HEK293 (cell line): ENCODE measurements around the gene NFE2L1.

Experiments used
- BCL6B ChIP-seq: fragments of 450-650 bp; formaldehyde crosslinking; IDR thresholded peaks from 2 replicates; pipeline ENCODE4 v1.5.1; 2017; ENCODE audit warnings: missing biosample characterization, missing genetic modification characterization
- GLIS1 ChIP-seq: fragments of 450-650 bp; formaldehyde crosslinking; IDR thresholded peaks from 2 replicates; pipeline ENCODE4 v1.5.1; 2016; ENCODE audit warnings: missing biosample characterization, missing genetic modification characterization
- KLF7 ChIP-seq: fragments of 450-650 bp; formaldehyde crosslinking; IDR thresholded peaks from 2 replicates; pipeline ENCODE4 v1.5.1; 2016; ENCODE audit warnings: missing biosample characterization, missing genetic modification characterization, borderline replicate concordance
- KLF8 ChIP-seq: fragments of 450-650 bp; formaldehyde crosslinking; IDR thresholded peaks from 2 replicates; pipeline ENCODE4 v1.5.1; 2016; ENCODE audit warnings: missing biosample characterization, missing genetic modification characterization
- MZF1 ChIP-seq: fragments of 450-650 bp; formaldehyde crosslinking; IDR thresholded peaks from 2 replicates; pipeline ENCODE4 v1.5.1; 2017; ENCODE audit warnings: missing biosample characterization, missing genetic modification characterization, borderline replicate concordance
- PATZ1 ChIP-seq: fragments of 450-650 bp; formaldehyde crosslinking; IDR thresholded peaks from 2 replicates; pipeline ENCODE4 v1.5.1; 2016; ENCODE audit warnings: missing biosample characterization, missing genetic modification characterization
- RBAK ChIP-seq: fragments of 450-650 bp; formaldehyde crosslinking; IDR thresholded peaks from 2 replicates; pipeline ENCODE4 v1.5.1; 2016; ENCODE audit warnings: missing biosample characterization, missing genetic modification characterization
- SP7 ChIP-seq: fragments of 450-650 bp; formaldehyde crosslinking; IDR thresholded peaks from 2 replicates; pipeline ENCODE4 v1.5.1; 2016; ENCODE audit warnings: missing biosample characterization, missing genetic modification characterization
- YY2 ChIP-seq: fragments of 450-650 bp; formaldehyde crosslinking; IDR thresholded peaks from 2 replicates; pipeline ENCODE4 v1.5.1; 2016; ENCODE audit warnings: missing biosample characterization, missing genetic modification characterization
- ZBTB17 ChIP-seq: fragments of 450-650 bp; formaldehyde crosslinking; IDR thresholded peaks from 2 replicates; pipeline ENCODE4 v1.5.1; 2016; ENCODE audit warnings: missing biosample characterization, missing genetic modification characterization
- ZNF140 ChIP-seq: fragments of 450-650 bp; formaldehyde crosslinking; IDR thresholded peaks from 2 replicates; pipeline ENCODE4 v1.5.1; 2016; ENCODE audit warnings: missing biosample characterization, missing genetic modification characterization
- ZNF202 ChIP-seq: fragments of 450-650 bp; formaldehyde crosslinking; IDR thresholded peaks from 2 replicates; pipeline ENCODE4 v1.5.1; 2016; ENCODE audit warnings: missing biosample characterization, missing genetic modification characterization, borderline replicate concordance
- ZNF362 ChIP-seq: fragments of 450-650 bp; formaldehyde crosslinking; IDR thresholded peaks from 2 replicates; pipeline ENCODE4 v1.5.1; 2016; ENCODE audit warnings: missing biosample characterization, missing genetic modification characterization
- ZNF394 ChIP-seq: fragments of 450-650 bp; formaldehyde crosslinking; IDR thresholded peaks from 2 replicates; pipeline ENCODE4 v1.5.1; 2016; ENCODE audit warnings: missing biosample characterization, missing genetic modification characterization, mild to moderate bottlenecking, moderate library complexity, borderline replicate concordance
- ZNF404 ChIP-seq: fragments of 450-650 bp; formaldehyde crosslinking; IDR thresholded peaks from 2 replicates; pipeline ENCODE4 v1.5.1; 2017; ENCODE audit warnings: missing biosample characterization, missing genetic modification characterization
- ZNF473 ChIP-seq: fragments of 450-650 bp; formaldehyde crosslinking; IDR thresholded peaks from 2 replicates; pipeline ENCODE4 v1.5.1; 2017; ENCODE audit warnings: missing biosample characterization, missing genetic modification characterization
- ZNF529 ChIP-seq: fragments of 450-650 bp; formaldehyde crosslinking; IDR thresholded peaks from 2 replicates; pipeline ENCODE4 v1.5.1; 2017; ENCODE audit warnings: missing genetic modification characterization, missing biosample characterization; ENCODE audit not compliant: insufficient replicate concordance
- ZNF561 ChIP-seq: fragments of 450-650 bp; IDR thresholded peaks from 2 replicates; pipeline ENCODE4 v1.5.1; 2018; ENCODE audit warnings: missing biosample characterization, missing genetic modification characterization, borderline replicate concordance
- ZNF596 ChIP-seq: fragments of 450-650 bp; IDR thresholded peaks from 2 replicates; pipeline ENCODE4 v1.5.0; 2018; ENCODE audit warnings: missing biosample characterization, mild to moderate bottlenecking, missing genetic modification characterization, moderate library complexity
- ZNF600 ChIP-seq: fragments of 450-650 bp; formaldehyde crosslinking; IDR thresholded peaks from 2 replicates; pipeline ENCODE4 v1.5.1; 2016; ENCODE audit warnings: missing biosample characterization, missing genetic modification characterization
- ZNF791 ChIP-seq: fragments of 450-650 bp; formaldehyde crosslinking; IDR thresholded peaks from 2 replicates; pipeline ENCODE4 v1.5.1; 2016; ENCODE audit warnings: missing biosample characterization, missing genetic modification characterization
- ZNF830 ChIP-seq: fragments of 450-650 bp; IDR thresholded peaks from 2 replicates; pipeline ENCODE4 v1.5.0; 2018; ENCODE audit warnings: missing biosample characterization, missing genetic modification characterization, low read depth, mild to moderate bottlenecking, moderate library complexity
- ZSCAN4 ChIP-seq: fragments of 450-650 bp; formaldehyde crosslinking; IDR thresholded peaks from 2 replicates; pipeline ENCODE4 v1.5.1; 2017; ENCODE audit warnings: missing biosample characterization, missing genetic modification characterization
- ZXDB ChIP-seq: fragments of 450-650 bp; formaldehyde crosslinking; IDR thresholded peaks from 2 replicates; pipeline ENCODE4 v1.5.1; 2016; ENCODE audit warnings: missing biosample characterization, missing genetic modification characterization
- TF ChIP-seq, protein P1 (sequence below): fragments of 450-650 bp; formaldehyde crosslinking; IDR thresholded peaks from 2 replicates; pipeline ENCODE4 v1.5.1; 2016; ENCODE audit warnings: missing biosample characterization, missing genetic modification characterization
- TF ChIP-seq, protein P2 (sequence below): fragments of 450-650 bp; formaldehyde crosslinking; IDR thresholded peaks from 2 replicates; pipeline ENCODE4 v1.5.1; 2017; ENCODE audit warnings: missing biosample characterization, missing genetic modification characterization
- TF ChIP-seq, protein P3 (sequence below): fragments of 450-650 bp; formaldehyde crosslinking; IDR thresholded peaks from 2 replicates; pipeline ENCODE4 v1.5.1; 2016; ENCODE audit warnings: missing biosample characterization, missing genetic modification characterization
- TF ChIP-seq, protein P4 (sequence below): fragments of 450-650 bp; formaldehyde crosslinking; optimal IDR thresholded peaks from 2 replicates; pipeline ENCODE3; 2016; ENCODE audit warnings: missing biosample characterization, mild to moderate bottlenecking, missing genetic modification characterization

Gene NFE2L1

DNA sequence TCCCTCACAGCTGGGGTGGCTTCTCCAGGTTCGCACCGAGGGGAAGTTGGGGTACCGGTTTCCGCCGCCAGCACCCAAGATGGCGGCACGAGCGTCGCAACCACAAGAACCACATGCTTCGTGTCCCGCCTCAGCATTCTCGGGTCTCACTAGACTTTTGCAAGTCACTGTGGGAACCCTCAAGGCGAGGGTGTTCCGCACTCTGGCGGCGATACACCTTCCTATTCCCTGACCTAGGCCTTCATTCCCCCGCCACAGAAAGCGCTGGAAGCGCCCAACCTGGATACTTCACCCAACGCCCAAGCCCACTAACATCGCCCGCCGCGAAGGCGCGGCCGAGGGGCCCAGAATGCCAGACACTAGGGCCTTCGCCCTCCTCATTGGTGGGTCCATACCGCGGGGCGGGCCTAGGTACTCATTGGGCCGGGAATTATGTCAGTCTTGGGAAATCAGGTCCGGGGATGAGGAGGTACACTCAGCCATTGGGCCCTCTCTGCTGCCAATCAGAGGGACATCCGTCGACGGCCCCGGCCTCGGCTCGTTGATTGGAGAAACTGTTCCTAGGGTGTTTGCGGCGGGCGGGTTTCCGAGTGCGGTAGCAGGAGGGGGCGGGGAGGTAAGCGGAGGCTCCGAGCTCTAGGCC lies at the start of gene NFE2L1 (continued):
- TF ChIP-seq KLF7 (tag by site-specific recombination) = peak; percentile 92; the same call in 1 of the 2 replicates
- TF ChIP-seq ZNF791 (tag by site-specific recombination) = no peak
- no peak for TF ChIP-seq ZNF404 (tag by site-specific recombination)
- no peak for TF ChIP-seq ZNF473
- peak; percentile 92 for TF ChIP-seq YY2 (tag by site-specific recombination)
- peak; percentile 91 for TF ChIP-seq KLF8 (tag by site-specific recombination)
- peak; percentile 83 for TF ChIP-seq ZNF600 (tag by site-specific recombination)
- no peak for TF ChIP-seq ZNF596
- TF ChIP-seq, protein P1, sequence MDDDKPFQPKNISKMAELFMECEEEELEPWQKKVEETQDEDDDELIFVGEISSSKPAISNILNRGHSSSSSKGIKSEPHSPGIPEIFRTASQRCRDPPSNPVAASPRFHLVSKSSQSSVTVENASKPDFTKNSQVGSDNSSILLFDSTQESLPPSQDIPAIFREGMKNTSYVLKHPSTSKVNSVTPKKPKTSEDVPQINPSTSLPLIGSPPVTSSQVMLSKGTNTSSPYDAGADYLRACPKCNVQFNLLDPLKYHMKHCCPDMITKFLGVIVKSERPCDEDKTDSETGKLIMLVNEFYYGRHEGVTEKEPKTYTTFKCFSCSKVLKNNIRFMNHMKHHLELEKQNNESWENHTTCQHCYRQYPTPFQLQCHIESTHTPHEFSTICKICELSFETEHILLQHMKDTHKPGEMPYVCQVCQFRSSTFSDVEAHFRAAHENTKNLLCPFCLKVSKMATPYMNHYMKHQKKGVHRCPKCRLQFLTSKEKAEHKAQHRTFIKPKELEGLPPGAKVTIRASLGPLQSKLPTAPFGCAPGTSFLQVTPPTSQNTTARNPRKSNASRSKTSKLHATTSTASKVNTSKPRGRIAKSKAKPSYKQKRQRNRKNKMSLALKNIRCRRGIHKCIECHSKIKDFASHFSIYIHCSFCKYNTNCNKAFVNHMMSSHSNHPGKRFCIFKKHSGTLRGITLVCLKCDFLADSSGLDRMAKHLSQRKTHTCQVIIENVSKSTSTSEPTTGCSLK (tag by site-specific recombination) = no peak
- TF ChIP-seq PATZ1 (tag by site-specific recombination) = peak; percentile 54
- peak; percentile 94 for TF ChIP-seq ZNF561
- TF ChIP-seq GLIS1 = peak; percentile 2; the same call in 1 of the 2 replicates
- 0 out of 2 replicates have a peak, but pooled peaks have one; percentile 34 for TF ChIP-seq ZSCAN4
- TF ChIP-seq, protein P2, sequence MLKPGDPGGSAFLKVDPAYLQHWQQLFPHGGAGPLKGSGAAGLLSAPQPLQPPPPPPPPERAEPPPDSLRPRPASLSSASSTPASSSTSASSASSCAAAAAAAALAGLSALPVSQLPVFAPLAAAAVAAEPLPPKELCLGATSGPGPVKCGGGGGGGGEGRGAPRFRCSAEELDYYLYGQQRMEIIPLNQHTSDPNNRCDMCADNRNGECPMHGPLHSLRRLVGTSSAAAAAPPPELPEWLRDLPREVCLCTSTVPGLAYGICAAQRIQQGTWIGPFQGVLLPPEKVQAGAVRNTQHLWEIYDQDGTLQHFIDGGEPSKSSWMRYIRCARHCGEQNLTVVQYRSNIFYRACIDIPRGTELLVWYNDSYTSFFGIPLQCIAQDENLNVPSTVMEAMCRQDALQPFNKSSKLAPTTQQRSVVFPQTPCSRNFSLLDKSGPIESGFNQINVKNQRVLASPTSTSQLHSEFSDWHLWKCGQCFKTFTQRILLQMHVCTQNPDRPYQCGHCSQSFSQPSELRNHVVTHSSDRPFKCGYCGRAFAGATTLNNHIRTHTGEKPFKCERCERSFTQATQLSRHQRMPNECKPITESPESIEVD = no peak
- no peak for TF ChIP-seq MZF1 (tag by site-specific recombination)
- TF ChIP-seq BCL6B (tag by site-specific recombination) = no peak
- peak; percentile 91 for TF ChIP-seq ZXDB (tag by site-specific recombination)
- TF ChIP-seq, protein P3, sequence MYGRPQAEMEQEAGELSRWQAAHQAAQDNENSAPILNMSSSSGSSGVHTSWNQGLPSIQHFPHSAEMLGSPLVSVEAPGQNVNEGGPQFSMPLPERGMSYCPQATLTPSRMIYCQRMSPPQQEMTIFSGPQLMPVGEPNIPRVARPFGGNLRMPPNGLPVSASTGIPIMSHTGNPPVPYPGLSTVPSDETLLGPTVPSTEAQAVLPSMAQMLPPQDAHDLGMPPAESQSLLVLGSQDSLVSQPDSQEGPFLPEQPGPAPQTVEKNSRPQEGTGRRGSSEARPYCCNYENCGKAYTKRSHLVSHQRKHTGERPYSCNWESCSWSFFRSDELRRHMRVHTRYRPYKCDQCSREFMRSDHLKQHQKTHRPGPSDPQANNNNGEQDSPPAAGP (tag by site-specific recombination) = peak; percentile 86; the same call in 1 of the 2 replicates
- TF ChIP-seq SP7 (tag by site-specific recombination) = peak; percentile 5
- TF ChIP-seq, protein P4, sequence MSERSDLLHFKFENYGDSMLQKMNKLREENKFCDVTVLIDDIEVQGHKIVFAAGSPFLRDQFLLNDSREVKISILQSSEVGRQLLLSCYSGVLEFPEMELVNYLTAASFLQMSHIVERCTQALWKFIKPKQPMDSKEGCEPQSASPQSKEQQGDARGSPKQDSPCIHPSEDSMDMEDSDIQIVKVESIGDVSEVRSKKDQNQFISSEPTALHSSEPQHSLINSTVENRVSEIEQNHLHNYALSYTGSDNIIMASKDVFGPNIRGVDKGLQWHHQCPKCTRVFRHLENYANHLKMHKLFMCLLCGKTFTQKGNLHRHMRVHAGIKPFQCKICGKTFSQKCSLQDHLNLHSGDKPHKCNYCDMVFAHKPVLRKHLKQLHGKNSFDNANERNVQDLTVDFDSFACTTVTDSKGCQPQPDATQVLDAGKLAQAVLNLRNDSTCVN (tag by site-specific recombination) = no peak
- TF ChIP-seq ZBTB17 (tag by site-specific recombination) = peak; percentile 88
- TF ChIP-seq ZNF362 (tag by site-specific recombination) = no peak
- no peak for TF ChIP-seq ZNF202 (tag by site-specific recombination)
- no peak for TF ChIP-seq ZNF830 (tag by site-specific recombination)
- no peak for TF ChIP-seq ZNF529 (tag by site-specific recombination)
- TF ChIP-seq ZNF394 = peak; percentile 73
- TF ChIP-seq RBAK (tag by site-specific recombination) = no peak
- no peak for TF ChIP-seq ZNF140 (tag by site-specific recombination)
